GM21447 (cell line): ENCODE results near the gene SMC1B.
"Not testable (repeated sequence)": the region's sequence is repeated elsewhere in the genome, so short reads cannot be mapped to it uniquely, and the experiment has no call there.

Source experiments
- ATAC-seq: cut with Tn5 transposase; IDR thresholded peaks from one replicate; pipeline ENCODE4 v1.9.1; 2021; ENCODE audit not compliant: unreplicated experiment

Gene SMC1B

GRCh38 chr22:45422237-45422983, 9.0 kb upstream of the SMC1B start:
- no peak for ATAC-seq

DNA sequence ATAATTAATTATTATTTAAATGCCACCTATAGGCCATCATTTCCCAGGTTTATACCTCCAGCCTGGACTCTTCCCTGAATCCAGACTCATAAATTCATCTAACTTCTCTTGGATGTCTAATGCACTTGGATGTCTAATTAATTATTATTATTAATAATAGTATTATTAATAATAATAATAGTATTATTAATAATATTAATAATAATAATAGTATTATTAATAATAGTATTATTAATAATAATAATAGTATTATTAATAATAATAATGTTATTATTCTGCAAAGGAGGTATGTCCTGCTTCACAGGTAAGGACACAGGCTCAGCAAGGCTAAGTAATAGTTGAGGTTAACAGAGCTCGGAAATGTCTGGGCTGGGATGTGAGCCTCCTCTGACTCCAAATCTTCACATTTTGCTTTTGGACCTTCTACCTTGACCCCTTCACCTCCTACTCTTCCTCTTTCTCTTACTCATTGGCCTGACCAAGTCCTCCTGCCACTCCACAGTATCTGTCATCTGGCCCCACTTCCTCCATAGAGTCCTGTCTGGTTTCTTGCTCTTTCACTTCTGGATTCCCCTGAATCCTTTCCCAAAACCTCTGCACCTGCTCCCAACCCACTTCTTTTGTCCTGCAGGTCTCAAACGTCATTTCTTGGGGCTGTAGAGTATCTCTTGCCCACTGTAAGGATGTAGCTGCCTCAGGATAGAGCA, 8.1 kb upstream of the SMC1B start:
- no peak for ATAC-seq

- no peak for ATAC-seq
These were observed 7.1 kb upstream of the SMC1B start for GRCh38 chr22:45420539-45420938.

- ATAC-seq = no peak
These were observed 6.6 kb upstream of the SMC1B start for GRCh38 chr22:45420011-45420410.

GRCh38 chr22:45418770-45419138, 5.4 kb upstream of the SMC1B start:
- no peak for ATAC-seq

GRCh38 chr22:45418056-45418769, 4.8 kb upstream of the SMC1B start:
- no peak for ATAC-seq

DNA sequence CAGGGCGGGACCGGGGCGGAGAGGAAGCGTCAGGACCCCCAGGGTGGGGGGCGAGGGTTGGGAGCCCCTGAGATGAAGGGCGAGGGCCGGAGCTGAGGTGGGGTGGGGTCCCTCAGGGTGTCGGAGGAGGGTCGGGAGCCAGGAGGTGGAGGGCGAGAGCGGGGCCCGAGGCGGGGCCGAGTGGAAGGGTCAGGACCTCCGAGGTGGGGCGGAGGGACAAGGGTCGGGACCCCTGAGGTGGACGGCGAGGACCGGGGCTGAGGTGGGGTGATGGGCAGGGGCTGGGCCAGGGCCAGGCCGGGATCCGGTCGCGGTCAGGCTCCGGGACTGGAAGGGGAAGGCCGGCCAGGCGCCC, 409 bp downstream of the SMC1B start:
- no peak for ATAC-seq

GRCh38 chr22:45407793-45408192, 5.6 kb downstream of the SMC1B start:
- no peak for ATAC-seq

DNA sequence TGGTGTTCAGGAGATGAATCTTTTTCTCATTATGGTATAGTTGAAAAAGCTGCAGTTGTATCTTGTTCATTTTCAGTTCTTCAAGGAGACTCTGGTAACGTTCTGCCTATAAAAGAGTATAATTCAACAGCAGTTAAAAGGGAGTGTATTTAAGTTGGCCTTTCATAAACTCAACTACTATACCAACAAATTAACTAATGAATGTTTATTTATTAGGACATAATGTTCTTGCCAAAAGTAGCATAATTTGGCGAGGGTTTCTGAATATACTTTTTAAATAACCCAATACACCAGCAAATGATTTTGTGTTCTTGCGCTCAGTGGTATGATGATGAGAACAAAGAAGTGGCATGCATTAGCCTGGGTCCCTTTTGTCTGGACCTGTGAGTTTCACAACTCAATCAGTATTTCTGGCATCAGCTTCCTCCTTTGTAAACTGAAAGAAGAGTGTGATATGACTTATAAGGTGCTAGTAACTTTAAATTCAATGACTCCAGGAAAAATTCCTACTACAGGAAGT, 10.9 kb downstream of the SMC1B start:
- no peak for ATAC-seq

GRCh38 chr22:45399712-45400445, 13.5 kb downstream of the SMC1B start:
- no peak for ATAC-seq

- ATAC-seq = no peak
These were observed 15.2 kb downstream of the SMC1B start for GRCh38 chr22:45398214-45398613.

GRCh38 chr22:45397806-45398205, 15.6 kb downstream of the SMC1B start:
- ATAC-seq = no peak

GRCh38 chr22:45389546-45389945, 23.9 kb downstream of the SMC1B start:
- no peak for ATAC-seq

- ATAC-seq = no peak
These were observed 32.1 kb downstream of the SMC1B start for GRCh38 chr22:45381348-45381747.

- ATAC-seq = no peak
These were observed 36.7 kb downstream of the SMC1B start for GRCh38 chr22:45376703-45377102.

DNA sequence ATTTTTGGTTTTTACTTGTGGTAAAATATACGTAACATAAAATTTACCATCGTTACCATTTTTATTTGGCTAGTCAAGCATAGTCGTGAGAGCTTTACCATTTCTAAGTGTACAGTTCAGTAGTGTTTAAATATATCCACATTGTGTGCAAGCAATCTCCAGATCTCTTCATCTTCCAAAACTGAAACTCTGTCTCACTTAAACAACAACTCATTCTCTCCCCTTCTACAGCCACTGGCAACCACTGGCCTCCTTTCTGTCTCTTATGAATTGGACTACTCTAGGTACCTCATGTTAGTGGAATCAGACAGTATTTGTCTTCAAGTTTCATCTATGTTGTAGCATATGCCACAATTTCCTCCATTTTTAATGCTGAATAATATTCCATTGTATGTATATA, 37.4 kb downstream of the SMC1B start:
- no peak for ATAC-seq

DNA sequence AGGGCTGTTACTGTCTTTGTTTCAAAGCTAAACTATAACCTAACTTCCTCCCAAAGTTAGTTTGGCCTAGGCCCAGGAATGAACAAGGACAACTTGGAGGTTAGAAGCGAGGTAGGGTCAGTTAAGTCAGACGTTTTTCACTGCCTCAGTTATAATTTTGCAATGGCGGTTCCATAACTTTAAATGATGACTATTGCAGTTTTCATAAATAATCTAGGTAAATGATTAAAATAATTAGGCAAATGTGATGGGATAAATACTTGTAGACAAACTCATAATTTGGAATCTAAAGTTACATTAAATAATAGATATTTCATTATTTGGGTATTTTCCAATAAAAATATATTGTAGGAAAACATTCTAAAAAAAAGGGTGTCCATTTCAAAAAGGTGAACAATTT, 39.8 kb downstream of the SMC1B start:
- not testable (repeated sequence) for ATAC-seq

- no peak for ATAC-seq
These were observed 46.7 kb downstream of the SMC1B start for GRCh38 chr22:45366713-45367112.

GRCh38 chr22:45359627-45360026, 53.8 kb downstream of the SMC1B start:
- ATAC-seq = no peak

GRCh38 chr22:45358127-45358526, 55.3 kb downstream of the SMC1B start:
- ATAC-seq = no peak

- no peak for ATAC-seq
These were observed 55.9 kb downstream of the SMC1B start for GRCh38 chr22:45357490-45357889.
